Spleen (tissue), 3 donors: ENCODE results near the gene PASD1.

Experiments used
- POLR2A ChIP-seq, 3 donors: fragments of 450-650 bp; IDR thresholded peaks; one replicate each; pipeline ENCODE4 v1.5.1; 2017; ENCODE audit warnings: antibody characterized with exemption in 3 of 3, mild to moderate bottlenecking in 1 of 3
- POLR2AphosphoS5 ChIP-seq, 3 donors: sonication (generic); formaldehyde crosslinking; IDR thresholded peaks; one replicate each; pipeline ENCODE4 v1.5.1; 2017; ENCODE audit warnings: antibody characterized with exemption in 3 of 3

DNA sequence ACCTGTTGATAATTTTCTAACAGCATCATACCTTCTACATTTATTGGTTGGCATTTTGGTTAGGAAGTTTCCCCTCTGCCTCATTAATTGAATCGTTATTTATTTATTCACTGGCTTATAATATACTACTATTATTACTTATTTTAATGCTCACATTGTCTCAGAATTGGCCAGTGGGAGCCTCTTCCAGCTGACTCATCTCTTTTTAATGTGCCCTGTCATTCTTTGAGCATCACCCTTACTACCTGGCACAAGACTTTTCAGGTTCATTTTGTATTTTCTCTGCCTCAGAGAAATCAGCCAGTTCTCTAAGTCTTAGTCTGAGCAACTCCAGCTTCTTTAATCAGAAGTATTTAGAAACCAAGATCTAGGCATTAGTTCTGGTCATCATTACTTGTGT lies 71.5 kb downstream of the PASD1 start:
- TF ChIP-seq POLR2AphosphoS5 (IDR thresholded peaks at IDR 0.05), result no peak
- TF ChIP-seq POLR2A (IDR thresholded peaks at IDR 0.05), result no peak
